ENCODE data around the gene VPS16.

VPS16 gene

DNA sequence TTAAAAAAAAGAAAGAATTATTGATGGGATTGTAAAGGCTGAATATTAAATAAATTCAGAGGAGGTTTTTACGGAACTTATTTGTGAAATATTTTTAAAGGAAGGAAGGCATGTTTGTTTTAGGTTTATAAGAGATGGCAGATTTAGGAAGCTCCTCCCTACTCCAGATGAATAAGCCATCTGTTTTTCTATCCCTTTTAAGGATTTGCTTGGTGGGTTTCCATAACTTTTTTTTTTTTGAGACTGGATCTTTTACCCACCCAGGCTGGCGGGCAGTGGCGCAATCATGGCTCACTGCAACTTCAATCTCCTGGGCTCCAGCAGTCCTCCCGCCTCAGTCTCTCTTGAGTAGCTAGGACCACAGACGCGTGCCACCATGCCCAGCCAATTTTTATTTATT lies 63.1 kb downstream of the VPS16 start:
- DNase-seq: no peak

DNA sequence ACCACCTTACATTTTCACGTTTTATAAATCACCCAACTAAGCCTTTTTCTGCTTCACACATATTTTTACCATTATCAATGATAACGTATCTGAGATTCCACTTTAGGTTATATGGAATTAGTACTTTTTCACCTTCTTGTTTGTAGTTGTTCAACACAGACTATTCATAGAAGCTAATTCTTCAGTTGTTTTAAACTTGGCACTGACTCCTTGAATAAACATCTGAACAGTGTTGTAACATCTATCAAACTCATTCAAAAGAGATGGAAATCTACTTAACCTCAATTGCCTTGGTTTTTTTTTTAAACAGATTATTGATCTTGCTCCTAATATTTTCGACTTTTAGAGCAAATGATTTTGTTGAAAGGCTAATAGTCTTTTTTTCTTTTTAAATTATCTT lies 67.0 kb downstream of the VPS16 start:
- no peak for DNase-seq

DNA sequence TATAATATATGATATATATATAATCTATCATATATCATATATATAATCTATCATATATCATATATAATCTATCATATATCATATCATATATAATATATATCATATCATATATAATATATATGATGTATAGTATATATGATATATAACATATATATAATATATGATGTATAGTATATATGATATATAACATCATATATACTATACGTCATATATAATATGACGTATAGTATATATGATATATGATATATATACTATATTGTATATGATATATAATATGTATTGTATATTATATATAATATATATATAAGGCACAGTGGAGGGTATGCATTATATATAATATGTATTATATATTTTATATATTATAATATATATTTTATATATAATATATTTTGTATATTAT lies 69.4 kb downstream of the VPS16 start:
- no peak for DNase-seq

DNA sequence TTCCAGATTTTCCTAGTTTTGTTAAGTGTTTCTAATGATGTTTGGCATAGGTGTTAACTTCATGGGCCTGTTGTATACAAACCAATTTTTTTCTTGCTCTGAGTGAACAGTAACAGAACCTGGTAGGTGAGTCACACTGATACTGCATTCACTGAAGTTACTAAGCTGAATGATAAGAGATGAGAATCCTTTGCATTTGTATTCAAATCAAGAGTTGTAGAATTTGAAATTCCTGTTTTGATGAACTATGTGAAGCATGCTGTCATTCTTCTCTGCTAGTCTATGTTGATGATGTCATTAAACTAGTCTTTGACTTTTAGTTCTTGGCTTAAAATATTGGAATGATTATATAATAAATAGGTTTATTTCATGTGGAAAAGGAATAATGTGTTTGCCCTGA lies 70.7 kb downstream of the VPS16 start:
- DNase-seq: no peak

DNA sequence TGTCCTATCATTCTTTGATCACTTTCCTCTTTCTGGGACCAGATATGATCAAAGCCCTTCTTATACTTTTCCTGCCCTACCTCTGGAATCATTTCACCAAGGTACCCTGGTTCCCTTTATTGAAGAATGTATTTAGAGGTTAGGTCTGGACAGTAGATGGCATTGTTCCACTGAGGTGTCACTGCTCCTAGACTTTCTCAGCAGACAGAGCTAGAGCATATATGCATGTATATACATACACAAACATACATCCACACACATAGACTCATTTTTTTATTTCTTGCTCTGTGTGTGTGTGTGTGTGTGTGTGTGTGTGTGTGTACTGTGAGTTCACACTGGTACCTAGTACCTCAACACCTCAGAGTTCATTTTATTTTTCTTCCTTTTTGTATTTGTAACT lies 73.6 kb downstream of the VPS16 start:
- no peak for DNase-seq
